ENCODE data around the gene HBZ. TPM values are rescaled to one million over a fixed set of nuclear protein-coding genes. Genes with fewer than 3 reads are reported as not detected.
"Not testable (repeated sequence)": the region's sequence is repeated elsewhere in the genome, so short reads cannot be mapped to it uniquely, and the experiment has no call there.

Gene HBZ
- total RNA-seq, 4 donors from 2014 or later: not detected

GRCh38 chr16:193441-193840 is 41.0 kb downstream of the HBZ start:
- no peak for TF ChIP-seq CTCF (IDR thresholded peaks at IDR 0.05)
- no peak for TF ChIP-seq POLR2A (IDR thresholded peaks at IDR 0.05)
- WGBS, 2 donors: 95 to 97% methylated on average over 15 of the region's 15 CpGs
- intact Hi-C loops (cut with DNase I): no loop called here

GRCh38 chr16:194516-194915 is 42.1 kb downstream of the HBZ start:
- DNase-seq: no peak
- H3K27me3 ChIP-seq: no peaks in the 10 kb centered on the region
- no peaks in the 10 kb centered on the region for H3K4me1 ChIP-seq
- WGBS, 2 donors: 95 to 96% methylated on average over 6 of the region's 6 CpGs
- intact Hi-C loops (cut with DNase I): no loop called here
- no peak overlapping the region for H3K27ac ChIP-seq
- H3K36me3 ChIP-seq: peaks cover 71 to 93% of the 10 kb centered on the region in 2 donors
- TF ChIP-seq CTCF (IDR thresholded peaks at IDR 0.05): no peak
- TF ChIP-seq POLR2A (IDR thresholded peaks at IDR 0.05): no peak
- no peak overlapping the region for H3K4me3 ChIP-seq (replicated peaks in 1 of 3)
- no peaks in the 10 kb centered on the region for H3K9me3 ChIP-seq

More at GRCh38 chr16:193441-193840, 41.0 kb downstream of the HBZ start:
- DNase-seq: no peak
- H3K9me3 ChIP-seq: no peaks in the 10 kb centered on the region
- H3K4me3 ChIP-seq (replicated peaks in 1 of 3): no peak overlapping the region
- H3K27me3 ChIP-seq: no peaks in the 10 kb centered on the region
- H3K27ac ChIP-seq: no peak overlapping the region
- H3K36me3 ChIP-seq: peaks cover 74 to 94% of the 10 kb centered on the region in 2 donors
- no peaks in the 10 kb centered on the region for H3K4me1 ChIP-seq

DNA sequence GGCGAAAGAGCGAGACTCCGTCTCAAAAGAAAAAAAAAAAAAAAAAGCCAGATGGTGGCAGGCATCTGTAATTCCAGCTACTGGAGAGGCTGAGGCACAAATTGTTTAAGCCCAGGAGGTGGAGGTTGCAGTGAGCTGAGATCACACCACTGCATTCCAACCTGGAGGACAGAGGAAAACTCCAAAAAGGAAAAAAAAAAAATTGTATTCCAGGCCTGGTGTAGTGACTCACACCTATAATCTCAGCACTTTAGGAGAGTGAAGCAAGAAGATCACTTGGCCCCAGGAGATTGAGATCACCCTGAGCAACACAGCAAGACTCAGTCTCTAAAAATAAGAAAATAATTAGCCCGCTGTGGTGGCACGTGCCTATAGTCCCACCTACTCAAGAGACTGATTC is 47.9 kb downstream of the HBZ start:
- intact Hi-C loops (cut with DNase I): no loop called here
- peaks cover 54 to 72% of the 10 kb centered on the region in 2 donors for H3K36me3 ChIP-seq
- WGBS, 2 donors: 84 to 93% methylated on average over 5 of the region's 5 CpGs

DNA sequence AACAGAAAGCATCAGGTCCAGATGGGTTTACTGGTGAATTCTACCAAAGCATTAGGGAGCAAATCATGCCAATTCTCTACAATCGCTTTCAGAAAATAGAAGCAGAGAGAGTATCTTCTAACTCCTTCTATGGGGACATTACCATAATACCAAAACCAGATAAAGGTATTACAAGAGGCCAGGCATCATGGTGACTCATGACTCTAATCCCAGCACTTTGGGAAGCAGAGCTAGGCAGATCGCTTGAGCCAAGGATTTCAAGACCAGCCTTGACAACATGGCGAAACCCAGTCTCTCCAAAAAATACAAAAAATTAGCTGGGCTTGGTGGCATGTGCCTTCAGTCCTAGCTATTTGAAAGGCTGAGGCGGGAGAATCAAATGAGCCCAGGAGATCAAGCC is 50.8 kb downstream of the HBZ start:
- 98 to 100% methylated on average over 4 of the region's 4 CpGs for WGBS, 2 donors
- intact Hi-C loops (cut with DNase I): no loop called here
- no peak for DNase-seq

More for the DNA sequence above, 47.9 kb downstream of the HBZ start:
- H3K4me1 ChIP-seq: no peaks in the 10 kb centered on the region
- no peak for DNase-seq
- no peak overlapping the region for H3K27ac ChIP-seq
- no peaks in the 10 kb centered on the region for H3K27me3 ChIP-seq
- TF ChIP-seq POLR2A (IDR thresholded peaks at IDR 0.05) (no peak), CTCF (IDR thresholded peaks at IDR 0.05) (no peak)
- no peaks in the 10 kb centered on the region for H3K9me3 ChIP-seq
- no peak overlapping the region for H3K4me3 ChIP-seq (replicated peaks in 1 of 3)

DNA sequence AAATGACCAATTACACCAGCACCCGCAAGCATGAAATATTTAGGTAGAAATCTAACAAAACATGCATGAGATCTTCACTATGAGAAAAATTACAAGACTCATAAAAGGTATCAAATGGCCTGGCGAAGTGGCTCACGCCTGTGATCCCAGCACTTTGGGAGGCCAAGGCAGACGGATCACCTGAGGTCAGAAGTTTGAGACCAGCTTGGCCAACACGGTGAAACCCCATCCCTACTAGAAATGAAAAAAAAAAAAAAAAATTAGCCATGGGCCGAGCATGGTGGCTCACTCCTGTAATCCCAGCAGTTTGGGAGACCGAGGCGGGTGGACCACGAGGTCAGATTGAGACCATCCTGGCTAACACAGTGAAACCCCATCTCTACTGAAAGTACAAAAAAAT is 51.6 kb downstream of the HBZ start:
- H3K27me3 ChIP-seq, H3K4me1 ChIP-seq: not testable (repeated sequence)
- H3K36me3 ChIP-seq: peaks cover 60 to 63% of the 10 kb centered on the region in 2 donors

More for the DNA sequence above, 50.8 kb downstream of the HBZ start:
- peaks cover 64 to 68% of the 10 kb centered on the region in 2 donors for H3K36me3 ChIP-seq
- no peak overlapping the region for H3K27ac ChIP-seq
- H3K9me3 ChIP-seq: no peaks in the 10 kb centered on the region
- no peak overlapping the region for H3K4me3 ChIP-seq (replicated peaks in 1 of 3)
- no peak for TF ChIP-seq POLR2A (IDR thresholded peaks at IDR 0.05)
- TF ChIP-seq CTCF (IDR thresholded peaks at IDR 0.05): no peak
- H3K27me3 ChIP-seq: no peaks in the 10 kb centered on the region
- H3K4me1 ChIP-seq: no peaks in the 10 kb centered on the region

More for the DNA sequence above, 51.6 kb downstream of the HBZ start:
- H3K4me3 ChIP-seq (replicated peaks in 1 of 3); DNase-seq; intact Hi-C loops (cut with DNase I); H3K9me3 ChIP-seq; H3K27ac ChIP-seq: not testable (repeated sequence)
- WGBS, 2 donors: 93 to 98% methylated on average over 9 of the region's 9 CpGs

Small RNA genes within 50 kb of the gene (small RNA-seq; reads per million reads assigned to genes)
- not detected for gene RF00019

Other genes starting within 250 kb of the HBZ start
- gene POLR3K, start 99.0 kb upstream of the HBZ start, total RNA-seq: 1 to 10 TPM; 3.5 to 6.7 (median 4.6) TPM
- 10 to 100 TPM; 16.1 to 53.6 (median 34.8) TPM for gene SNRNP25, start 98.8 kb upstream of the HBZ start, total RNA-seq
- gene RHBDF1, start 80.0 kb upstream of the HBZ start, total RNA-seq: 10 to 100 TPM; 20.4 to 35.4 (median 28.4) TPM
- gene MPG, start 74.4 kb upstream of the HBZ start, total RNA-seq: 100 to 1,000 TPM in 2 of 4 donors, 10 to 100 TPM in 2; 75.8 to 150 (median 104) TPM
- 10 to 100 TPM; 21.8 to 34.3 (median 26.1) TPM for gene NPRL3, start 14.0 kb upstream of the HBZ start, total RNA-seq
- gene HBM, start 13.3 kb downstream of the HBZ start, total RNA-seq: not detected
- gene HBA2, start 20.2 kb downstream of the HBZ start, total RNA-seq: 100 to 1,000 TPM in 1 of 4 donors, 10 to 100 TPM in 3; 21.2 to 136 (median 51.3) TPM
- gene HBA1, start 24.0 kb downstream of the HBZ start, total RNA-seq: 100 to 1,000 TPM in 1 of 4 donors, 10 to 100 TPM in 1, not detected in 2; 16.5 to 110 TPM
- not detected for gene HBQ1, start 27.8 kb downstream of the HBZ start, total RNA-seq
- 100 to 1,000 TPM in 3 of 4 donors, 10 to 100 TPM in 1; 96.6 to 218 (median 149) TPM for gene LUC7L, start 76.8 kb downstream of the HBZ start, total RNA-seq
- gene FAM234A, start 82.2 kb downstream of the HBZ start, total RNA-seq: 100 to 1,000 TPM in 2 of 4 donors, 10 to 100 TPM in 2; 35.3 to 140 (median 107) TPM
- 1 to 10 TPM in 3 of 4 donors, under 1 TPM in 1; 0.73 to 5.9 (median 3.0) TPM for gene RGS11, start 123.3 kb downstream of the HBZ start, total RNA-seq
- gene ARHGDIG, start 127.9 kb downstream of the HBZ start, total RNA-seq: not detected
- gene PDIA2, start 130.5 kb downstream of the HBZ start, total RNA-seq: under 1 TPM in 1 of 4 donors, not detected in 3; 0.81 TPM
- gene AXIN1, start 200.1 kb downstream of the HBZ start, total RNA-seq: 10 to 100 TPM; 17.5 to 29.7 (median 26.4) TPM
- gene MRPL28, start 217.9 kb downstream of the HBZ start, total RNA-seq: 100 to 1,000 TPM in 1 of 4 donors, 10 to 100 TPM in 3; 39.9 to 106 (median 80.7) TPM
- gene PGAP6, start 229.3 kb downstream of the HBZ start, total RNA-seq: 10 to 100 TPM; 31.6 to 83.3 (median 62.2) TPM
- 10 to 100 TPM; 31.7 to 65.0 (median 59.7) TPM for gene NME4, start 244.6 kb downstream of the HBZ start, total RNA-seq
- 10 to 100 TPM in 2 of 4 donors, 1 to 10 TPM in 2; 3.1 to 13.5 (median 9.5) TPM for gene DECR2, start 249.2 kb downstream of the HBZ start, total RNA-seq